Tibial artery (tissue), 4 donors: ENCODE measurements around the gene TSPAN14.
A peak's percentile ranks its signal among the peaks of the same experiment; 100 is the strongest.

Source experiments
- DNase-seq, 2 donors: peaks; one replicate each; pipeline ENCODE4 v3.0.0-alpha.2; 2019
- H3K27ac ChIP-seq, 2 donors: fragments of 200-600 bp; sonication (generic) in 1 of 2; 1 replicate in 1 of 2; 2 replicates in 1 of 2; pipeline ENCODE4 v1.5.1; 2018 to 2019; ENCODE audit warnings: mild to moderate bottlenecking in 1 of 2
- H3K27me3 ChIP-seq, 2 donors: fragments of 200-600 bp; sonication (generic) in 1 of 2; one replicate each; pipeline versions ENCODE4 v1.5.1 to v1.6.0; 2016 to 2019
- H3K36me3 ChIP-seq, 3 donors: fragments of 200-600 bp; sonication (generic) in 2 of 3; one replicate each; pipeline ENCODE4 v1.5.1; 2016 to 2019; ENCODE audit warnings: mild to moderate bottlenecking in 2 of 3
- H3K4me1 ChIP-seq, 4 donors: fragments of 200-600 bp; sonication (generic) in 2 of 4; 1 replicate in 3 of 4; 2 replicates in 1 of 4; pipeline ENCODE4 v1.5.1; 2016 to 2019
- H3K4me3 ChIP-seq, 2 donors: fragments of 200-600 bp; sonication (generic) in 1 of 2; 1 replicate in 1 of 2; 2 replicates in 1 of 2; pipeline ENCODE4 v1.5.1; 2018 to 2019; ENCODE audit warnings: mild to moderate bottlenecking in 2 of 2
- H3K9me3 ChIP-seq, 3 donors: fragments of 200-600 bp; sonication (generic) in 1 of 3; one replicate each; pipeline ENCODE4 v1.5.1; 2016 to 2019
- intact Hi-C: fragments of 100-400 bp; cut with DNase I; formaldehyde crosslinking; loops from one replicate; pipeline ENCODE4 v1.15.0; 2023; ENCODE audit warnings: low total_unique reads
- TF ChIP-seq, protein P1 (sequence below), 2 experiments: fragments of 200-600 bp in 1 of 2; fragments of 450-650 bp in 1 of 2; IDR thresholded peaks; one replicate each; pipeline ENCODE4 v1.5.1; 2017 to 2019; ENCODE audit warnings: antibody characterized with exemption in 2 of 2, mild to moderate bottlenecking in 1 of 2, moderate library complexity in 1 of 2

The TSPAN14 gene

DNA sequence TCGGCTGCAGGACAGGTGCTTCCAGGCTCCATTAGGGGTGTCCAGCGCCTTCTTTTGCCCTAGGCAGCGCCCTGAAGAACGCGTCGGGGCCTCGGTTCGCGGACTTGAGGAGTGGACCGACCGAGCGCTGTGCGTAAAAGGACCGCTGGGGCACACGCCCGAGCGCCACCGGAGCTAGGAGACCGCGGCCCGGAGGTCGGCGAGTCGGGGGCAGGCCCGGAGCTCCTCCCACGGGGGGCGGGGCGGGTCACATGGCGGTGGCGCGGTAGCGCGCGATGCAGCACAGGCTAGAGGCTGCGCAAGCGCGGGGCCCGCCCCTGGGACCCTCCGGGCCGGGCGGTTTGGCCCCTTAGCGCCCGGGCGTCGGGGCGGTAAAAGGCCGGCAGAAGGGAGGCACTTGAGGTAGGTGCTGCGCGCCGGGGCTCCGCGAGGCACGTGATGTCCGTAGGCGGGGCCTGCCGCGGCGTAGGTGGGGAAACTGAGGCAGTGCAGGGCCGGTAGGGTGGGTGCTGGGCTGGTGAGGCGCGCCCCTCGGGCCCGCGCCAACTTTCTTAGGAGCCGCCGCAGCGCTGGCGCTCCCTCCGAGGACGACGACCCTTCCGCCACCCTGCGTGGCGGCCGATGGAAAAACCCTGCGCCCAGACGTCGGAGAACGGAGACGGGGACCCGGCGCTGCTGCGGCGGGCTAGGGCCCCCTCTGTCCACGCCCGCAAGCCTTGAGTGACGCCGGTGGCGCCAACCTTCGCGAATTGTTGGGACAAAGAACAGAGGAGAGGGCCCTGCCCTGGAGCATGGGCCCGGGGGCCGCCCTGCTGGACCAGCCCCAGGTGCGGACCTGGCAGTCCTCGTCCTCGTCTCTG lies 45.6 kb upstream of the TSPAN14 start, which contains the start of gene PRXL2A:
Gene PRXL2A, plus strand, starts transcription at position 310 of the 860 bp plus-strand sequence. CDS start 11,917 bp downstream, outside the sequence.
- H3K4me1 ChIP-seq, result peaks cover 0 to 21% (median 12%) of the 10 kb centered on the region in 4 donors
- peak; percentile 63 to 81 for DNase-seq
- no peaks in the 10 kb centered on the region for H3K36me3 ChIP-seq
- H3K9me3 ChIP-seq, result no peaks in the 10 kb centered on the region
- TF ChIP-seq, protein P1, sequence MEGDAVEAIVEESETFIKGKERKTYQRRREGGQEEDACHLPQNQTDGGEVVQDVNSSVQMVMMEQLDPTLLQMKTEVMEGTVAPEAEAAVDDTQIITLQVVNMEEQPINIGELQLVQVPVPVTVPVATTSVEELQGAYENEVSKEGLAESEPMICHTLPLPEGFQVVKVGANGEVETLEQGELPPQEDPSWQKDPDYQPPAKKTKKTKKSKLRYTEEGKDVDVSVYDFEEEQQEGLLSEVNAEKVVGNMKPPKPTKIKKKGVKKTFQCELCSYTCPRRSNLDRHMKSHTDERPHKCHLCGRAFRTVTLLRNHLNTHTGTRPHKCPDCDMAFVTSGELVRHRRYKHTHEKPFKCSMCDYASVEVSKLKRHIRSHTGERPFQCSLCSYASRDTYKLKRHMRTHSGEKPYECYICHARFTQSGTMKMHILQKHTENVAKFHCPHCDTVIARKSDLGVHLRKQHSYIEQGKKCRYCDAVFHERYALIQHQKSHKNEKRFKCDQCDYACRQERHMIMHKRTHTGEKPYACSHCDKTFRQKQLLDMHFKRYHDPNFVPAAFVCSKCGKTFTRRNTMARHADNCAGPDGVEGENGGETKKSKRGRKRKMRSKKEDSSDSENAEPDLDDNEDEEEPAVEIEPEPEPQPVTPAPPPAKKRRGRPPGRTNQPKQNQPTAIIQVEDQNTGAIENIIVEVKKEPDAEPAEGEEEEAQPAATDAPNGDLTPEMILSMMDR (IDR thresholded peaks at IDR 0.05), result no peak
- intact Hi-C loops, result no loop called here
- peaks cover 0 to 31% of the 10 kb centered on the region in 2 donors for H3K27me3 ChIP-seq
- H3K4me3 ChIP-seq, result peak within 1 kb of the TSS; percentile 53 to 59
- H3K27ac ChIP-seq, result peak within 1 kb of the TSS; percentile 21 to 37

GRCh38 chr10:80409121-80409520 lies 45.0 kb upstream of the TSPAN14 start:
- no peaks in the 10 kb centered on the region for H3K9me3 ChIP-seq
- DNase-seq, result no peak
- H3K27me3 ChIP-seq, result peaks cover 0 to 31% of the 10 kb centered on the region in 2 donors
- H3K36me3 ChIP-seq, result no peaks in the 10 kb centered on the region
- H3K4me1 ChIP-seq, result peaks cover 0 to 21% (median 12%) of the 10 kb centered on the region in 4 donors
- TF ChIP-seq, protein P1 (IDR thresholded peaks at IDR 0.05), result no peak
- peak overlapping the region; percentile 53 to 59 for H3K4me3 ChIP-seq
- H3K27ac ChIP-seq, result peak overlapping the region in 1 of 2 donors; percentile 37
- intact Hi-C loops, result no loop called here

DNA sequence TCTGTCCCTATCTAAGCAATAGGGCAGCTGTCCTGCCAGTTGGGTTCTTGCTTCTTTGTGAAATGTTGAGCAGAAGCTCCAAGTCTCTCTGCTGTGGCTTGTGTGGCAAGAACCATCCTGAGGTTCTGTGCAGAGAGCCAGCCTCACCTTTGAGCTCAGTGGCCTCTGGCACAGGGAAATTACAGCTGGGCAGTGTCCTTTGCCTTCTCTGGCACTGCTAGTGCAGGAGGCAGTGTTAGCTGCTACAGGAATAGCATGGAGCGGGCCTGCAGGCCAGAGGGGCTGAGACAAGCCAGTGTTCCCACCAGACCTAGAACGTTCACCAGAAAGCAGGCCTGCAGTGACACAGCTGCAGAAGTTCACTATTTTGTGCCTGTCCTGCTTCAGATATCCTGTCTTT lies 44.0 kb upstream of the TSPAN14 start:
- Histone ChIP-seq H3K27me3 (peaks cover 0 to 31% of the 10 kb centered on the region in 2 donors), H3K4me1 (peaks cover 0 to 21% (median 12%) of the 10 kb centered on the region in 4 donors), H3K36me3 (no peaks in the 10 kb centered on the region), H3K4me3 (no peak overlapping the region), H3K27ac (no peak overlapping the region), H3K9me3 (no peaks in the 10 kb centered on the region)
- DNase-seq, result no peak
- TF ChIP-seq, protein P1 (IDR thresholded peaks at IDR 0.05), result no peak
- intact Hi-C loops, result no loop called here

GRCh38 chr10:80410578-80411145 lies 43.4 kb upstream of the TSPAN14 start:
- intact Hi-C loops, result no loop called here
- H3K27me3 ChIP-seq, result peaks cover 0 to 31% of the 10 kb centered on the region in 2 donors
- H3K36me3 ChIP-seq, result no peaks in the 10 kb centered on the region
- H3K27ac ChIP-seq, result no peak overlapping the region
- no peaks in the 10 kb centered on the region for H3K9me3 ChIP-seq
- H3K4me1 ChIP-seq, result peaks cover 0 to 21% (median 12%) of the 10 kb centered on the region in 4 donors
- H3K4me3 ChIP-seq, result no peak overlapping the region
- TF ChIP-seq, protein P1 (IDR thresholded peaks at IDR 0.05), result no peak
- no peak for DNase-seq

- H3K27me3 ChIP-seq, result peaks cover 0 to 31% of the 10 kb centered on the region in 2 donors
- intact Hi-C loops, result no loop called here
- H3K27ac ChIP-seq, result no peak overlapping the region
- TF ChIP-seq, protein P1 (IDR thresholded peaks at IDR 0.05), result no peak
- DNase-seq, result no peak
- H3K9me3 ChIP-seq, result no peaks in the 10 kb centered on the region
- H3K4me1 ChIP-seq, result peaks cover 0 to 22% (median 12%) of the 10 kb centered on the region in 4 donors
- no peaks in the 10 kb centered on the region for H3K36me3 ChIP-seq
- no peak overlapping the region for H3K4me3 ChIP-seq
Observed at GRCh38 chr10:80411267-80411668, 42.8 kb upstream of the TSPAN14 start.
